Muscle of leg (tissue), 11 donors: ENCODE data around the gene MLLT3. TPM values are rescaled to one million over a fixed set of nuclear protein-coding genes. Genes with fewer than 3 reads are reported as not detected.

ENCODE experiments used
- DNase-seq: peaks from one replicate; pipeline ENCODE4 v3.0.0; 2013
- H3K27ac ChIP-seq: one replicate; pipeline ENCODE4 v1.5.1; 2013; ENCODE audit warnings: mild to moderate bottlenecking, low read length, control low read depth
- H3K27me3 ChIP-seq: one replicate; pipeline ENCODE4 v1.6.1; 2013; ENCODE audit warnings: low read length; ENCODE audit not compliant: control insufficient read depth, insufficient read depth
- H3K36me3 ChIP-seq: one replicate; pipeline ENCODE4 v1.6.1; 2013; ENCODE audit warnings: low read length; ENCODE audit not compliant: control insufficient read depth, insufficient read depth
- H3K4me1 ChIP-seq: one replicate; pipeline ENCODE4 v1.6.1; 2013; ENCODE audit warnings: low read length; ENCODE audit not compliant: control insufficient read depth, insufficient read depth
- H3K4me3 ChIP-seq: one replicate; pipeline ENCODE4 v1.5.1; 2013; ENCODE audit warnings: low read length, control low read depth
- H3K9me3 ChIP-seq: replicated peaks from 2 replicates; pipeline ENCODE4 v1.6.1; 2013; ENCODE audit warnings: low read depth, low read length; ENCODE audit not compliant: control insufficient read depth
- WGBS: methylation state at CpG from one replicate; pipeline ENCODE4 v1.1.5; 2013; ENCODE audit warnings: missing lambda C conversion rate; ENCODE audit not compliant: insufficient coverage; 5-methylcytosine and 5-hydroxymethylcytosine counted together
- polyA plus RNA-seq, 8 donors: library from polyadenylated mRNA; unstranded; fragments of 120-200 nt; gene quantifications; one replicate each; pipeline versions ENCODE4 v1.2.1 to v1.2.3, GENCODE V29; 2013; ENCODE audit warnings: inconsistent platforms in 1 of 8, low replicate concordance in 1 of 8; ENCODE audit not compliant: insufficient read length in 8 of 8, insufficient read depth in 1 of 8
- total RNA-seq: library from RNA; stranded (reverse); fragments of 120-200 nt; gene quantifications from one replicate; pipeline ENCODE4 v1.2.4, GENCODE V29; 2013

MLLT3 gene
- total and polyA plus RNA-seq, 9 donors: 61.9 to 101 (median 84.5) TPM

- no peaks in the 10 kb centered on the region for H3K4me1 ChIP-seq
- no CpG with 5 or more reads among the region's 4 CpGs for WGBS
- no peaks in the 10 kb centered on the region for H3K36me3 ChIP-seq
- H3K9me3 ChIP-seq: no peaks in the 10 kb centered on the region
- no peak for DNase-seq
- H3K27me3 ChIP-seq: no peaks in the 10 kb centered on the region
- H3K4me3 ChIP-seq: no peak overlapping the region
- no peak overlapping the region for H3K27ac ChIP-seq
Measured at GRCh38 chr9:20634895-20635294, 12.6 kb upstream of the MLLT3 start.

DNA sequence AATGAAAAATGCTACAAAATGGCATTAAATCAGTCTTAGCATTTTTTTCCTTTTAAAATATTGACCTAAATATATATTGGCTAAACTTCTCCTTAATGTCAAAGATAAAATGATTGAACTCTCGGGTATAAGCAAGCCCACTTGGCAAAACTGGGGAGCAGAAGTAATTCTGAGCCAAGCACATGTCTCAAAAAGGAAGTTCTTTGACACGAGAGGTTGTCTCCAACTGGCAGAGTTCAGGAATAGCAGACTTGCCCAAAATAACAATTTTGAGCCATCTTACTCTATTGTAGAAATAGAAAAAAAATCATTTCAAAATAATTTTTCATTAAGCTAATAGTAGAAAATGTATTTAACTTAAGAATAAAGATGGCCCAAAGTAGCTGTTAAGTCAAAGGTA is 10.4 kb upstream of the MLLT3 start:
- Histone ChIP-seq H3K4me3 (no peak overlapping the region), H3K9me3 (no peaks in the 10 kb centered on the region), H3K4me1 (no peaks in the 10 kb centered on the region), H3K27me3 (no peaks in the 10 kb centered on the region), H3K27ac (no peak overlapping the region), H3K36me3 (no peaks in the 10 kb centered on the region)
- no peak for DNase-seq
- no CpG with 5 or more reads among the region's 2 CpGs for WGBS

DNA sequence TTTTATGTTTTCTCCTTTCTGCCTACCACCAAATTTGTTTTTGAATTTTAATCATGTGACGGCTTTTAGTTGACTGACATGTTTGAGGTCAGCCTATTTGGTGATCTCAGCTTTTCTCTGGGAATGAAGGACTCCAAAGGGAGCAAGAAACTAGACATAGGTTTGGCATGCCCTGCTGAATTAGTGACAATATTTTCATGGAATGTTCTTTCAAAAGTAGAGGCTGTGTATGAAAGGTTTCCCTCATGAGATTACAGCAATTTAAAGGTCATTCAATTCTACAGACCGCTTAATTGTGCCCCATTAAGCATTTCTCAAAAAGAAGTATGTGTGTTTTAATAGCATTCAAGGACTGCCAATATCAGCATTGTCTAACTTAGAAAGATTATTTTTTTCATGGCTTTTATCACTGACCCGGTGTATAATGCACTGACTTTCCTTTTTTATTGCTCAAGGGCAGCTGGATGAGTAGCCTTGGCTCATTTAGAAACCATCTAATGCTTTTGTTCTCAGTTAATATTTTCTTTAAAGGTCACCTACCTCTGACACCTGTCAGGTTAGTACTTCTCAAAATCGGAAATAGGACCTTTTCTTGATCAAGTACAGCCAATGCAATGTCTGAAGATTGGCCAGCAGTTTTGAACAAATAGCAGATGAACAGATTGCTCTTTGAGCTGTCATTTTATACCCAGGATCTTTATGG is 8.1 kb upstream of the MLLT3 start:
- Histone ChIP-seq H3K4me1 (no peaks in the 10 kb centered on the region), H3K9me3 (no peaks in the 10 kb centered on the region), H3K4me3 (no peak overlapping the region), H3K27ac (no peak overlapping the region), H3K36me3 (no peaks in the 10 kb centered on the region), H3K27me3 (no peaks in the 10 kb centered on the region)
- no peak for DNase-seq
- WGBS: no CpG with 5 or more reads among the region's 4 CpGs

DNA sequence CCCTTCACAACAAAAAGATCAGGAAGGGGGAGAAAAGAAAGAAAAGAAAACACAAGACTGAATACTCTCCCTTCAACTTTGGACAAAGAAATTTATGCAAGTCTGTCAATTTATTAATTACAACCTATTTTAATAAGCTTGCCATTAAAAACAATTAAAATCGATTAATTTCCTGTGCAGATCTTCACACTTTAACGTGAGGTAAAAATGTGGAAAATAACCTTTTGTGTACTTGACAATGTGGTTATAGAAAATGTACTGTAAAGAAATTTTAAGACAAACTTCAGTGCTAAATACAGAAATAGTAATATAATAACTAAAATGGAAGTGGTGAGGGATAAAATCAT is 2.7 kb upstream of the MLLT3 start:
- H3K9me3 ChIP-seq: no peaks in the 10 kb centered on the region
- no CpG with 5 or more reads among the region's 2 CpGs for WGBS
- H3K4me3 ChIP-seq: no peak overlapping the region
- peaks cover 8% of the 10 kb centered on the region for H3K4me1 ChIP-seq
- DNase-seq: no peak
- H3K27me3 ChIP-seq: peaks cover 18% of the 10 kb centered on the region
- no peak overlapping the region for H3K27ac ChIP-seq
- H3K36me3 ChIP-seq: no peaks in the 10 kb centered on the region

GRCh38 chr9:20624201-20625002 is 2.1 kb upstream of the MLLT3 start:
- peaks cover 11% of the 10 kb centered on the region for H3K4me1 ChIP-seq
- peak overlapping the region; percentile 24 for H3K4me3 ChIP-seq
- peaks cover 21% of the 10 kb centered on the region for H3K27me3 ChIP-seq
- DNase-seq: peak; percentile 87
- H3K36me3 ChIP-seq: no peaks in the 10 kb centered on the region
- H3K9me3 ChIP-seq: no peaks in the 10 kb centered on the region
- no CpG with 5 or more reads among the region's 21 CpGs for WGBS
- H3K27ac ChIP-seq: no peak overlapping the region

- Histone ChIP-seq H3K27me3 (peaks cover 21% of the 10 kb centered on the region), H3K27ac (no peak overlapping the region), H3K4me3 (peak overlapping the region; percentile 96), H3K36me3 (no peaks in the 10 kb centered on the region), H3K9me3 (no peaks in the 10 kb centered on the region), H3K4me1 (peaks cover 11% of the 10 kb centered on the region)
- DNase-seq: peak; percentile 14
- 14% methylated on average over 5 of the region's 7 CpGs for WGBS
Measured at GRCh38 chr9:20623748-20624124, 1.4 kb upstream of the MLLT3 start.

- WGBS: under 1% methylated on average over 23 of the region's 40 CpGs
- peak; percentile 32 for DNase-seq
- peak overlapping the region; percentile 49 for H3K27ac ChIP-seq
- peaks cover 11% of the 10 kb centered on the region for H3K4me1 ChIP-seq
- peaks cover 24% of the 10 kb centered on the region for H3K27me3 ChIP-seq
- no peaks in the 10 kb centered on the region for H3K36me3 ChIP-seq
- no peaks in the 10 kb centered on the region for H3K9me3 ChIP-seq
- H3K4me3 ChIP-seq: peak overlapping the region; percentile 96
Measured at GRCh38 chr9:20623021-20623747, 885 bp upstream of the MLLT3 start.

DNA sequence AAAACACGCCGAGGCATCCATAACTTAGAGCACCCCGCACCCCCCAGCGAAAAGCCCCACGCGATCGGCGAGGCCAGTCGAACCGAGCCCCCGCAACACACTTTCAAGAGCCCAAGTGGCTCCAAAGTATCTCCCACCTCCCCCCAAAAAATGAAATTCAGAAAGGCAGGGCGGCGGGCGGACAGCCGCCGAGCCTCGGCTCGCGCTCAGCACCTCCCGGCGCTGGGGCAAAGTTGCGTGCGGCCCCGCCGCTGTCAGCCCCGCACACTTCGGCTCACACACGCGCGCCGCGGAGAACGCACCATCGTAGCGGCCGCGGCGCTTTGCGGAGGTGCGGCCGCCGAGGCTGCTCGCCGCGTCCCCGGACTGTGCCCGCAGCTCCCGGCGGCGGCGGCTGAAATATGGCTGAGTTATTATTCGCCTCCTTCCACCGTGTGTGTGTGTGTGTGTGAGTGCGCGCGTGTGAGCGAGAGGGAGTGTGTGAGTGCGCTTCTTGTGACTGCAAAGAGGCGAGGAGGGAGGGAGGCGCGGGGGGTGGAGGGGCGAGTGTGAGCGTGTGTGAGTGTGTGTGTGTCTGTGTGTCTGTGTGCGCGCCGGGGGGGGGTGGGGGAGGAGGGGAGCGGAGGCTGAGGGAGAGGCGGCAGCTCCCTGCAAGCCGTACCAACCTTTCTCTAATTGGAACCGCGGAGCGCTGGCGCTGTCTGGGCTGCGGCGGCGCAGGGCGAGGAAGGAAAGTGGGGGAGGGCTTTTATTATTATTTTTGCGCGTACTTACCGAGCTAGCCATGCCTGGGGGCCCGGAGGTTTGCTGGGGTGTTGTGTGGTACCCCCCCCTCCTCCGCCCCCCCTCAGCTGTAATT is 599 bp downstream of the MLLT3 start:
- peaks cover 11% of the 10 kb centered on the region for H3K4me1 ChIP-seq
- H3K27ac ChIP-seq: peak overlapping the region; percentile 95
- H3K36me3 ChIP-seq: no peaks in the 10 kb centered on the region
- 0% methylated on average over 52 of the region's 82 CpGs for WGBS
- H3K9me3 ChIP-seq: no peaks in the 10 kb centered on the region
- peak overlapping the region; percentile 96 for H3K4me3 ChIP-seq
- peaks cover 24% of the 10 kb centered on the region for H3K27me3 ChIP-seq
- DNase-seq: peak; percentile 91

- H3K36me3 ChIP-seq: no peaks in the 10 kb centered on the region
- peak overlapping the region; percentile 96 for H3K4me3 ChIP-seq
- peak; percentile 57 for DNase-seq
- peaks cover 11% of the 10 kb centered on the region for H3K4me1 ChIP-seq
- WGBS: under 1% methylated on average over 38 of the region's 65 CpGs
- H3K27ac ChIP-seq: no peak overlapping the region
- peaks cover 24% of the 10 kb centered on the region for H3K27me3 ChIP-seq
- no peaks in the 10 kb centered on the region for H3K9me3 ChIP-seq
Measured at GRCh38 chr9:20620650-20621470, 1.4 kb downstream of the MLLT3 start.
